ENCODE results near the gene THEM4. TPM values are rescaled to one million over a fixed set of nuclear protein-coding genes. Genes with fewer than 3 reads are reported as not detected.

THEM4 gene
- total RNA-seq, 1 experiment from 2014 or later: 18.6 TPM

DNA sequence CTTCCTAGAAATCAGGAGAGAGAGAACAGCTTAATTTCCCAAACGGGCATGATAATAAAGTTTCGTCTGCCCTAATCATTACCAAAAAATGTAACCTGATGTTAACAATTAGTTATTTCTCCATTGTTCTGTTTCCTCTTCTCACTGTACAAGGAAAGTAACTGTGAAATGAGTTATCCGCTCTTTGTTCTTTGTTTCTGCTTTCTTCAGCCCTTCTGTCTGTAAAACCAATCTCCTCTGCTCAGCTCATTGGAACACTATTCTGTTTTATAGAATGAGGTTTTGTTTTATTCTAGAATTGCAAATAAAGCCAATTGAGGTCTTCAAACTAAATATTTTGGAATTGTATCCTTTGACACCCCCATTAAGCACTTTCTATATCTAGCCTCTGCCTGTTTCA lies 8.8 kb upstream of the THEM4 start:
- CTCF ChIA-PET: interaction anchor here (1.0 kb wide), 1 partner anchor 50 kb away, joined by 3 read pairs; no protein-coding TSS in a partner anchor
- Mint-ChIP-seq H3K27ac (ENCODE audit: unreplicated experiment) (no peak overlapping the region), H3K27me3 (ENCODE audit: unreplicated experiment) (no peaks in the 10 kb centered on the region), H3K36me3 (ENCODE audit: insufficient read depth, unreplicated experiment) (no peaks in the 10 kb centered on the region), H3K9me3 (ENCODE audit: low read depth, unreplicated experiment) (no peaks in the 10 kb centered on the region), H3K4me1 (ENCODE audit: low read depth, unreplicated experiment) (peaks cover 23% of the 10 kb centered on the region), H3K4me3 (ENCODE audit: low read depth, unreplicated experiment) (no peak overlapping the region)
- DNase-seq: no peak
- intact Hi-C loops (cut with micrococcal nuclease; ENCODE audit: unreplicated experiment): no loop called here
- TF ChIP-seq, protein P1, sequence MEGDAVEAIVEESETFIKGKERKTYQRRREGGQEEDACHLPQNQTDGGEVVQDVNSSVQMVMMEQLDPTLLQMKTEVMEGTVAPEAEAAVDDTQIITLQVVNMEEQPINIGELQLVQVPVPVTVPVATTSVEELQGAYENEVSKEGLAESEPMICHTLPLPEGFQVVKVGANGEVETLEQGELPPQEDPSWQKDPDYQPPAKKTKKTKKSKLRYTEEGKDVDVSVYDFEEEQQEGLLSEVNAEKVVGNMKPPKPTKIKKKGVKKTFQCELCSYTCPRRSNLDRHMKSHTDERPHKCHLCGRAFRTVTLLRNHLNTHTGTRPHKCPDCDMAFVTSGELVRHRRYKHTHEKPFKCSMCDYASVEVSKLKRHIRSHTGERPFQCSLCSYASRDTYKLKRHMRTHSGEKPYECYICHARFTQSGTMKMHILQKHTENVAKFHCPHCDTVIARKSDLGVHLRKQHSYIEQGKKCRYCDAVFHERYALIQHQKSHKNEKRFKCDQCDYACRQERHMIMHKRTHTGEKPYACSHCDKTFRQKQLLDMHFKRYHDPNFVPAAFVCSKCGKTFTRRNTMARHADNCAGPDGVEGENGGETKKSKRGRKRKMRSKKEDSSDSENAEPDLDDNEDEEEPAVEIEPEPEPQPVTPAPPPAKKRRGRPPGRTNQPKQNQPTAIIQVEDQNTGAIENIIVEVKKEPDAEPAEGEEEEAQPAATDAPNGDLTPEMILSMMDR (IDR thresholded peaks at IDR 0.05; ENCODE audit: unreplicated experiment): no peak
- no TSS peak for BruUV-seq (replicated peaks)

DNA sequence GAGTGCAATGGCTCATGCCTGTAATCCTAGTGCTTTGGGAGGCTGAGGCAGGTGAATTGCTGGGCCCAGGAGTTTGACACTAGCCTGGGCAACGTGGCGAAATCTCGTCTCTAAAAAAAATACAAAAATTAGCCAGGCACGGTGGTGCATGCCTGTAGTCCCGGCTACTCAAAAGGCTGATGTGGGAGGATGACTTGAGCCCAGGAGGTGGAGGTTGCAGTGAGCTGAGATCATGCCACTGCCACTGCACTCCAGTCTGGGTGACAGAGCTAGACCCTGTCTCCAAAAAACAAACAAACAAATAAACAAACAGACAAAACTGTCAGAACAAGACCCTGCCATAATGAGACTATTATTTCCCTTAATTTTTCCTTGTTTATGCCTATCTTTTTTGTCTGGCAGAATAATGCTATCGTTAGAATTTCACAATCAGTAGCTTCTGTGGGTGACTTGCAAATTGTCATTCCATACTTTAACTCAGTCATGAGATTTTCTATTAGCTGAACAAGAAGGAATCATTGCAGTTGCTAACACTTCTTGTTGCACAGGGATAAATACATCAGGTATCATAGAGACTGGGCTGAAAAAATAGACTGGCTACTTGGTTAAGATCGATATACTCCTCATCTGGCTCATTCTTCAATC lies 7.5 kb upstream of the THEM4 start:
- Mint-ChIP-seq H3K9me3 (ENCODE audit: low read depth, unreplicated experiment) (no peaks in the 10 kb centered on the region), H3K4me1 (ENCODE audit: low read depth, unreplicated experiment) (peaks cover 23% of the 10 kb centered on the region), H3K27me3 (ENCODE audit: unreplicated experiment) (no peaks in the 10 kb centered on the region), H3K27ac (ENCODE audit: unreplicated experiment) (no peak overlapping the region), H3K4me3 (ENCODE audit: low read depth, unreplicated experiment) (no peak overlapping the region), H3K36me3 (ENCODE audit: insufficient read depth, unreplicated experiment) (no peaks in the 10 kb centered on the region)
- BruUV-seq (replicated peaks): no TSS peak
- TF ChIP-seq, protein P1 (IDR thresholded peaks at IDR 0.05; ENCODE audit: unreplicated experiment): no peak
- DNase-seq: no peak
- intact Hi-C loops (cut with micrococcal nuclease; ENCODE audit: unreplicated experiment): no loop called here
- CTCF ChIA-PET: interaction anchor here (1.0 kb wide), 1 partner anchor 51 kb away, joined by 3 read pairs; no protein-coding TSS in a partner anchor

DNA sequence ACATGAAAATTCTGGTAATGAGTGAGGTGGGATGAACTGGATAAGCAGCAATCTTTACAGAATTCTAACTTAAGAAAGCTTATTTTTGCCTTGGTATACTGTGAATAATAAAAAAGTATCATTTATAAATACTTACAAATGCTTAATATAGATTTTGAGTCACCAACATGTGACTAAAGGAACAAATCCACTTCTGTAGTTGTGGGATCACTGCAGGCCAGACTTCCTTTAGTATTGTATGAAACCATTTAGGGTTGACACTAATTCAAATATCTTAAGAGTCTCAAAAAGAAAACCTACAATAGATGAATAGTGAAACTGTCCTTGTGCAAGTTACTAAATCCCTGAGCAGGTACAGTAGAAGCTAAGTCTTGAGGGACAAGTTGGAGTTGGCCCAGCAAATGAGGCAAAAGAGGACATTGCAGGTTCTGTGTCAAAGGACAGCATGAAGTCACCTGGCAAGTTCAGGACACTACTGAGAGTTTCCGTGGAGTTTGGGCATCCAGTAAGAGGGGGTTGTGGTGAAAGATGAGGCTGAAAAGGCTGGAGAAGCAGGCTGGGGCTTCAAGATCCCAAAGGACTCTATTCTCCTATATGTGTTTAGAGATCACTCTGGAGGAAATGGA lies 5.9 kb upstream of the THEM4 start:
- H3K36me3 Mint-ChIP-seq (ENCODE audit: insufficient read depth, unreplicated experiment): no peaks in the 10 kb centered on the region
- no peaks in the 10 kb centered on the region for H3K9me3 Mint-ChIP-seq (ENCODE audit: low read depth, unreplicated experiment)
- CTCF ChIA-PET: interaction anchor here (0.5 kb wide), 1 partner anchor 39 kb away, joined by 3 read pairs; no protein-coding TSS in a partner anchor
- no peak overlapping the region for H3K4me3 Mint-ChIP-seq (ENCODE audit: low read depth, unreplicated experiment)
- BruUV-seq (replicated peaks): no TSS peak
- no peaks in the 10 kb centered on the region for H3K27me3 Mint-ChIP-seq (ENCODE audit: unreplicated experiment)
- H3K4me1 Mint-ChIP-seq (ENCODE audit: low read depth, unreplicated experiment): peaks cover 31% of the 10 kb centered on the region
- TF ChIP-seq, protein P1 (IDR thresholded peaks at IDR 0.05; ENCODE audit: unreplicated experiment): no peak
- H3K27ac Mint-ChIP-seq (ENCODE audit: unreplicated experiment): no peak overlapping the region
- DNase-seq: no peak
- intact Hi-C loops (cut with micrococcal nuclease; ENCODE audit: unreplicated experiment): no loop called here

DNA sequence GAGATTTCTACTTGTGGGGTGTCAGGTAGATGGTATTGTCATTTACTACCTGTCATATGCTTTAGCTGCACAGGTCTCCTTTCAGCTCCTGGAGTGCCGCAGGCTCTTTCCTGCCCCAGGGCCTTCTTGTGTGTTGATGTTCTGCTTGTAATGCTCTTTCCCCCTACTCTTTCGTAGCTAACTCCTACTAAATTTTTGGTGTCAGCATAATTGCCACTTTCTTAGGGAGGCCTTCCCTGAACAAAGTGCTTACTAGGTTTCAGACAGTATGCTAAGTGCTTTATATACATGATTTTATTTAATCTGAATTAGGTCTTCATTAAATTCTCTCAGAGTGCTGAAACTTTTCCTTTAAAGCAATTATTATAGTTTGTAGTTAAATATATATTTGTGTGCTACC lies 4.8 kb upstream of the THEM4 start:
- H3K27me3 Mint-ChIP-seq (ENCODE audit: unreplicated experiment): no peaks in the 10 kb centered on the region
- H3K4me3 Mint-ChIP-seq (ENCODE audit: low read depth, unreplicated experiment): no peak overlapping the region
- BruUV-seq (replicated peaks): no TSS peak
- CTCF ChIA-PET: no interaction called here
- intact Hi-C loops (cut with micrococcal nuclease; ENCODE audit: unreplicated experiment): no loop called here
- TF ChIP-seq, protein P1 (IDR thresholded peaks at IDR 0.05; ENCODE audit: unreplicated experiment): no peak
- H3K36me3 Mint-ChIP-seq (ENCODE audit: insufficient read depth, unreplicated experiment): peaks cover 10% of the 10 kb centered on the region
- H3K27ac Mint-ChIP-seq (ENCODE audit: unreplicated experiment): no peak overlapping the region
- H3K9me3 Mint-ChIP-seq (ENCODE audit: low read depth, unreplicated experiment): no peaks in the 10 kb centered on the region
- DNase-seq: no peak
- peaks cover 27% of the 10 kb centered on the region for H3K4me1 Mint-ChIP-seq (ENCODE audit: low read depth, unreplicated experiment)
